Measurements from ENCODE around the gene AREL1.

- TF ChIP-seq CTCF (IDR thresholded peaks at IDR 0.05) (no peak), POLR2A (IDR thresholded peaks at IDR 0.05) (no peak), POLR2AphosphoS5 (IDR thresholded peaks at IDR 0.05) (no peak)
Observed at GRCh38 chr14:74628418-74628817, 84.5 kb downstream of the AREL1 start.

All from prostate gland (tissue), 2 donors.